HG03039 (cell line): ENCODE data around the gene SELE.
"Not testable (repeated sequence)": the region's sequence is repeated elsewhere in the genome, so short reads cannot be mapped to it uniquely, and the experiment has no call there.

Experiments
- ATAC-seq: cut with Tn5 transposase; IDR thresholded peaks from one replicate; pipeline ENCODE4 v1.9.1; 2021; ENCODE audit warnings: mild to moderate bottlenecking, moderate library complexity; ENCODE audit not compliant: unreplicated experiment

SELE gene

DNA sequence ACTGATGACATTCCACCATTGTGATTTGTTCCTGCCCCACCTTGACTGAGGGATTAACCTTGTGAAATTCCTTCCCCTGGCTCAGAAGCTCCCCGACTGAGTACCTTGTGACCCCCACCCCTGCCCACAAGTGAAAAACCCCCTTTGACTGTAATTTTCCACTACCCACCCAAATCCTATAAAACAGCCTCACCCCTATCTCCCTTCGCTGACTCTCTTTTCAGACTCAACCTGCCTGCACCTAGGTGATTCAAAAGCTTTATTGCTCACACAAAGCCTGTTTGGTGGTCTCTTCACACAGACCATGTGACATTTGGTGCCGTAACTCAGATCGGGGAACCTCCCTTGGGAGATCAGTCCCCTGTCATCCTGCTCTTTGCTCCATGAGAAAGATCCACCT, 50.7 kb downstream of the SELE start:
- ATAC-seq, result not testable (repeated sequence)

DNA sequence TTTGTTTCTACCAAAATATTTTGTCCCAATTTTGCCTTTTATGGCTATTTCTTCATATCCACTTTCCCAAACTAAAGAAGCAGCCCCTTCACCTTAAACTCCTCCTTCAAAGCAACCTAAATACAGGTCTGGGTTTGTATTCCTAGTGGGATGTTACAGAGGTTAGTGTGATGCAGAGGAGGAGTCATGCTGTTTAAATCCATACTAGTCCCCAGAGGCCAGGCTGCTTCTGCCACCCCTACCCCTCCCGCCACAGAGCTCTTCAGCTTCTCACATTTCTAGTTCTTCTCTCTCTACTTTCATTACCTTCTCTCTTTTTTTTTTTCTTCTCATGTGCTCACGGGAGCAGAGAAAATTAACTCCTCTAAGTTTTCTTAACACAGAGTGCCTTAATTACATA, 51.8 kb downstream of the SELE start:
- ATAC-seq, result no peak

- no peak for ATAC-seq
Observed at GRCh38 chr1:169681140-169681539, 52.7 kb downstream of the SELE start.

- ATAC-seq, result no peak
Observed at GRCh38 chr1:169680377-169681019, 53.4 kb downstream of the SELE start.

DNA sequence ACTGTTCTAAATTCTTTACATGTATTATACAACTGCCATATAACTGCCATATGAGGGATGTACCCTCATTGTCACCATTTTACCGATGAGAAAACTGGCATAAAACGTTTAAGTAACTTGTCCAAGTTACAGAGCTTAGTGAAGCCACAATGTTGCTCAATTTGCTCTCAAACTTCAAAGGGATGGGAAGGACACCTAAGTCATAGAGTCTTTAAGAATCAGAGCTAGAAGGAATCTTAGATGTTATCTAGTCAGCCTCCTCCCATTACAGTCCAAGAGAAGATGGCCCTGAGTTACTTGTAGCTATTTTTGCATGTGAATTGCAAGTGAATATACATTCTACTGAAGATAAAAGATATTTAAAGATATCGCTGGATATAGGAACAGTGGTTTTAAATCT, 54.2 kb downstream of the SELE start:
- ATAC-seq, result no peak

GRCh38 chr1:169676001-169676400, 57.9 kb downstream of the SELE start:
- no peak for ATAC-seq
